GM12878 (cell line): ENCODE data around the gene ADAMTS13. TPM values are rescaled to one million over a fixed set of nuclear protein-coding genes. Genes with fewer than 3 reads are reported as not detected.
A peak's percentile ranks its signal among the peaks of the same experiment; 100 is the strongest.

Experiments
- ATAC-seq: fragments of 200-7000 bp; cut with Tn5 transposase; 3 replicates; pipeline ENCODE4 v1.9.1; 2020; ENCODE audit warnings: mild to moderate bottlenecking, moderate library complexity
- BruUV-seq: library from RNA; stranded (reverse); fragments of 400-500 nt; replicated peaks from 2 replicates; lab custom pipeline; 2021; lab: Mats Ljungman, UMichigan
- CTCF ChIA-PET: fragments of 300-600 bp; sonication (Branson Sonifier 250); formaldehyde crosslinking; extraction: SDS; loops from one replicate; lab custom pipeline; 2021; ENCODE audit warnings: inconsistent platforms; lab: Yijun Ruan, JAX
- POLR2A ChIA-PET: fragments of 350-600 bp; formaldehyde crosslinking; extraction: SDS; loops from one replicate; lab custom pipeline; 2021; ENCODE audit warnings: inconsistent platforms; lab: Charles Lee
- RAD21 ChIA-PET: fragments of 300-600 bp; sonication (Branson Sonifier 250); formaldehyde crosslinking; loops from one replicate; lab custom pipeline; 2023; ENCODE audit warnings: antibody characterized with exemption; ENCODE audit not compliant: unreplicated experiment; lab: Charles Lee
- SMC1A ChIA-PET: fragments of 300-600 bp; sonication (Branson Sonifier 250); formaldehyde crosslinking; loops from one replicate; lab custom pipeline; 2023; ENCODE audit not compliant: unreplicated experiment, uncharacterized antibody; lab: Charles Lee
- DNase-seq: peaks from one replicate; pipeline ENCODE4 v3.0.0-alpha.2; 2011; ENCODE audit warnings: low read depth, low spot score
- FAIRE-seq: peaks from 3 replicates; lab custom pipeline; 2011; peaks lifted over from hg19 to GRCh38; lab: Jason Lieb, UNC
- H2AFZ ChIP-seq: 2 replicates; pipeline ENCODE4 v1.6.0; 2011; ENCODE audit warnings: low read depth, low read length, control low read depth; ENCODE audit not compliant: control insufficient read depth
- H3K27ac ChIP-seq: 2 replicates; pipeline ENCODE4 v1.5.1; 2011; ENCODE audit warnings: control low read depth; ENCODE audit not compliant: control insufficient read depth, insufficient read depth
- H3K27me3 ChIP-seq, 2 experiments: replicated peaks in 1 of 2; 2 replicates each; pipeline versions ENCODE4 v1.6.0 to v1.6.1; 2011; ENCODE audit warnings: low read length in 1 of 2; ENCODE audit not compliant: control insufficient read depth in 2 of 2, insufficient read depth in 2 of 2
- H3K36me3 ChIP-seq, 2 experiments: 2 replicates each; pipeline ENCODE4 v1.5.1; 2011; ENCODE audit warnings: low read length in 1 of 2; ENCODE audit not compliant: control insufficient read depth in 2 of 2, insufficient read depth in 2 of 2
- H3K4me1 ChIP-seq: 2 replicates; pipeline ENCODE4 v1.6.1; 2011; ENCODE audit warnings: mild to moderate bottlenecking, low read length, moderate library complexity, mixed read lengths; ENCODE audit not compliant: control insufficient read depth, insufficient read depth
- H3K4me2 ChIP-seq: 2 replicates; pipeline ENCODE4 v1.6.0; 2011; ENCODE audit warnings: control low read depth; ENCODE audit not compliant: control insufficient read depth, insufficient read depth
- H3K4me3 ChIP-seq: fragments of 200-600 bp; sonication (generic); 2 replicates; pipeline ENCODE4 v1.5.1; 2016
- H3K79me2 ChIP-seq: 2 replicates; pipeline ENCODE4 v1.6.0; 2011; ENCODE audit warnings: low read length; ENCODE audit not compliant: control insufficient read depth, insufficient read depth
- H3K9ac ChIP-seq: 2 replicates; pipeline ENCODE4 v1.8.0; 2011; ENCODE audit warnings: low read length, control low read depth, mixed read lengths; ENCODE audit not compliant: control insufficient read depth, insufficient read depth
- H3K9me3 ChIP-seq: replicated peaks from 3 replicates; pipeline ENCODE4 v1.5.1; 2011; ENCODE audit warnings: mild to moderate bottlenecking, low read length; ENCODE audit not compliant: control insufficient read depth, insufficient read depth
- H4K20me1 ChIP-seq: 2 replicates; pipeline ENCODE4 v1.6.0; 2011; ENCODE audit not compliant: control insufficient read depth, insufficient read depth
- BRCA1 ChIP-seq: IDR thresholded peaks from 2 replicates; pipeline ENCODE4 v1.6.1; 2011; ENCODE audit warnings: low read depth, low read length, improper control_type of control experiment
- E2F8 ChIP-seq: fragments of 450-650 bp; IDR thresholded peaks from 2 replicates; pipeline ENCODE4 v1.6.1; 2018; ENCODE audit warnings: mild to moderate bottlenecking, low read depth, moderate library complexity; ENCODE audit not compliant: partially characterized antibody
- HDGF ChIP-seq: fragments of 450-650 bp; IDR thresholded peaks from 2 replicates; pipeline ENCODE4 v1.6.1; 2016; ENCODE audit warnings: antibody characterized with exemption
- IRF3 ChIP-seq: fragments of 450-650 bp; IDR thresholded peaks from 2 replicates; pipeline ENCODE4 v1.6.1; 2014; ENCODE audit warnings: mild to moderate bottlenecking
- RELA ChIP-seq: fragments of 450-650 bp; IDR thresholded peaks from 2 replicates; pipeline ENCODE4 v1.8.0; 2014; ENCODE audit warnings: borderline replicate concordance; ENCODE audit not compliant: partially characterized antibody
- ZNF207 ChIP-seq: fragments of 450-650 bp; IDR thresholded peaks from 2 replicates; pipeline ENCODE4 v1.6.1; 2014; ENCODE audit warnings: antibody characterized with exemption, mild to moderate bottlenecking, borderline replicate concordance
- WGBS: methylation state at CpG from one replicate; pipeline ENCODE4 v1.1.6; 2016; ENCODE audit warnings: low lambda C conversion rate; ENCODE audit not compliant: insufficient replicate concordance, insufficient coverage; ENCODE audit errors: missing lambda C conversion rate; 5-methylcytosine and 5-hydroxymethylcytosine counted together
- in situ Hi-C: fragments of 300-500 bp; cut with MboI; formaldehyde crosslinking; loops from 9 replicates; pipeline ENCODE4 v1.14.3; 2018; ENCODE audit warnings: mixed read lengths
- intact Hi-C: fragments of 100-400 bp; cut with micrococcal nuclease; formaldehyde crosslinking; loops from one replicate; pipeline ENCODE4 v1.14.2; 2022; ENCODE audit not compliant: unreplicated experiment
- polyA plus RNA-seq, 11 experiments: library from polyadenylated mRNA; depleted of rRNA in 4 of 11; unstranded in 6 of 11; stranded (reverse) in 5 of 11; fragments of >200 nt; fragmentation: Nextera tagmentation in 4 of 11; fragmentation: Illumina TruSeq in 1 of 11; extraction: Ambion mirVana in 4 of 11; extraction: Trizol in 1 of 11; gene quantifications; 1 replicate in 1 of 11; 2 replicates in 10 of 11; pipeline versions ENCODE4 v1.2.1 to v1.2.3, GENCODE V29; 2011 to 2016; ENCODE audit warnings: inconsistent platforms in 2 of 11, missing spikeins in 2 of 11, low read depth in 1 of 11
- total RNA-seq, 4 experiments: library from RNA; depleted of rRNA in 3 of 4; stranded (reverse); fragments of >200 nt in 3 of 4; fragmentation: Illumina TruSeq in 1 of 4; extraction: Trizol in 1 of 4; gene quantifications; 2 replicates each; pipeline versions ENCODE4 v1.2.1 to v1.2.3, GENCODE V29; 2013 to 2021

Gene ADAMTS13
- total and polyA plus RNA-seq, 10 of the 15 experiments (the other 5 are each of a cell fraction or from before 2014, with no cell fraction given) = 0.08 to 2.4 (median 0.28) TPM

- no peak for FAIRE-seq
- peaks cover 3% of the 10 kb centered on the region; the same call in 1 of the 2 replicates for H4K20me1 ChIP-seq
- 0 out of 2 replicates have a peak overlapping the region, but pooled peaks have one; percentile 94 for H3K4me3 ChIP-seq
- peaks cover 15% of the 10 kb centered on the region for H3K4me1 ChIP-seq
- intact Hi-C loops (loop anchor here (5.0 kb wide), 2 partner anchors 58 to 128 kb away; partner anchors contain the start of genes MED22, REXO4 and RPL7A), in situ Hi-C loops (no loop called here)
- 0 out of 2 replicates have a peak overlapping the region, but pooled peaks have one; percentile 26 for H3K4me2 ChIP-seq
- no peaks in the 10 kb centered on the region for H3K9me3 ChIP-seq
- ChIA-PET RAD21 (no interaction called here), SMC1A (no interaction called here), POLR2A (no interaction called here), CTCF (no interaction called here)
- no peaks in the 10 kb centered on the region for H3K27me3 ChIP-seq
- no peak for TF ChIP-seq ZNF207
- no peak for TF ChIP-seq RELA
- TF ChIP-seq E2F8 = no peak
- TF ChIP-seq BRCA1 = no peak
- no peak for TF ChIP-seq IRF3
- TF ChIP-seq HDGF = no peak
- BruUV-seq = no TSS peak
- H3K36me3 ChIP-seq = peaks cover 9 to 24% of the 10 kb centered on the region in 2 experiments; a peak in 3 of 4 replicates
- peaks cover 30% of the 10 kb centered on the region for H3K79me2 ChIP-seq
- no peak overlapping the region for H3K27ac ChIP-seq
- no peak for DNase-seq
- no peak overlapping the region for H2AFZ ChIP-seq
- H3K9ac ChIP-seq = no peak overlapping the region
- 95% methylated on average over 22 of the region's 27 CpGs for WGBS
- ATAC-seq = no peak
These were observed 53.3 kb downstream of the ADAMTS13 start for GRCh38 chr9:133475292-133476012.
